ENCODE measurements around the gene CCDC184. TPM values are rescaled to one million over a fixed set of nuclear protein-coding genes. Genes with fewer than 3 reads are reported as not detected.

Gene CCDC184
- polyA plus RNA-seq, 1 donor from 2014 or later = 35.3 TPM

GRCh38 chr12:48179466-48179865 is 4.0 kb upstream of the CCDC184 start:
- H2AFZ ChIP-seq (ENCODE audit: low read depth, low read length) = no peak overlapping the region
- no peaks in the 10 kb centered on the region for H3K27me3 ChIP-seq (ENCODE audit: insufficient read depth, low read depth, low read length)
- no peak overlapping the region for H3K4me3 ChIP-seq (ENCODE audit: low read length)
- H3K9me3 ChIP-seq (ENCODE audit: low read length) = no peaks in the 10 kb centered on the region
- H3K9me2 ChIP-seq (ENCODE audit: insufficient read depth, low read length) = no peaks in the 10 kb centered on the region
- no peaks in the 10 kb centered on the region for H4K20me1 ChIP-seq (ENCODE audit: insufficient read depth)
- no peaks in the 10 kb centered on the region for H3K36me3 ChIP-seq (ENCODE audit: insufficient read depth, low read length)
- no peak overlapping the region for H3K9ac ChIP-seq (ENCODE audit: low read length)
- no peak overlapping the region for H3K4me2 ChIP-seq (ENCODE audit: low read length)
- no peak overlapping the region for H3K27ac ChIP-seq (ENCODE audit: low read length)
- H3F3A ChIP-seq (ENCODE audit: insufficient read depth, low read length, poor library complexity, severe bottlenecking) = peaks cover under 1% of the 10 kb centered on the region
- H3K79me2 ChIP-seq (replicated peaks; ENCODE audit: insufficient read depth, low read length) = peaks cover 5% of the 10 kb centered on the region
- no peak for TF ChIP-seq POLR2AphosphoS5 (IDR thresholded peaks at IDR 0.05)
- no peak for TF ChIP-seq RAD21 (conservative IDR thresholded peaks at IDR 0.05)
- no peak for TF ChIP-seq MXI1 (conservative IDR thresholded peaks at IDR 0.05; ENCODE audit: poor library complexity, severe bottlenecking)
- TF ChIP-seq SMC3 (conservative IDR thresholded peaks at IDR 0.05; ENCODE audit: poor library complexity) = no peak
- no peak for TF ChIP-seq EP300 (conservative IDR thresholded peaks at IDR 0.05; ENCODE audit: poor library complexity, severe bottlenecking)
- TF ChIP-seq REST (IDR thresholded peaks at IDR 0.05; ENCODE audit: borderline replicate concordance) = no peak
- TF ChIP-seq CTCF (IDR thresholded peaks at IDR 0.05; ENCODE audit: poor library complexity, severe bottlenecking) = no peak
- no peak for TF ChIP-seq EZH2 (IDR thresholded peaks at IDR 0.05; ENCODE audit: borderline replicate concordance, insufficient read depth, low read length, poor library complexity, severe bottlenecking)
- no peak for TF ChIP-seq TAF1 (IDR thresholded peaks at IDR 0.05; ENCODE audit: low read depth)

GRCh38 chr12:48180424-48180823 is 3.0 kb upstream of the CCDC184 start:
- Histone ChIP-seq H3F3A (ENCODE audit: insufficient read depth, low read length, poor library complexity, severe bottlenecking) (peaks cover 6% of the 10 kb centered on the region), H3K79me2 (replicated peaks; ENCODE audit: insufficient read depth, low read length) (peaks cover 15% of the 10 kb centered on the region), H3K27ac (ENCODE audit: low read length) (no peak overlapping the region), H3K9me3 (ENCODE audit: low read length) (no peaks in the 10 kb centered on the region), H3K36me3 (ENCODE audit: insufficient read depth, low read length) (no peaks in the 10 kb centered on the region), H2AFZ (ENCODE audit: low read depth, low read length) (no peak overlapping the region), H3K4me3 (ENCODE audit: low read length) (no peak overlapping the region), H3K9me2 (ENCODE audit: insufficient read depth, low read length) (no peaks in the 10 kb centered on the region), H3K9ac (ENCODE audit: low read length) (no peak overlapping the region), H4K20me1 (ENCODE audit: insufficient read depth) (no peaks in the 10 kb centered on the region), H3K27me3 (ENCODE audit: insufficient read depth, low read depth, low read length) (no peaks in the 10 kb centered on the region), H3K4me2 (ENCODE audit: low read length) (no peak overlapping the region)
- no peak for TF ChIP-seq MXI1 (conservative IDR thresholded peaks at IDR 0.05; ENCODE audit: poor library complexity, severe bottlenecking)
- TF ChIP-seq POLR2AphosphoS5 (IDR thresholded peaks at IDR 0.05) = no peak
- TF ChIP-seq REST (IDR thresholded peaks at IDR 0.05; ENCODE audit: borderline replicate concordance) = no peak
- no peak for TF ChIP-seq RAD21 (conservative IDR thresholded peaks at IDR 0.05)
- no peak for TF ChIP-seq EP300 (conservative IDR thresholded peaks at IDR 0.05; ENCODE audit: poor library complexity, severe bottlenecking)
- TF ChIP-seq EZH2 (IDR thresholded peaks at IDR 0.05; ENCODE audit: borderline replicate concordance, insufficient read depth, low read length, poor library complexity, severe bottlenecking) = no peak
- TF ChIP-seq SMC3 (conservative IDR thresholded peaks at IDR 0.05; ENCODE audit: poor library complexity) = no peak
- TF ChIP-seq TAF1 (IDR thresholded peaks at IDR 0.05; ENCODE audit: low read depth) = no peak
- no peak for TF ChIP-seq CTCF (IDR thresholded peaks at IDR 0.05; ENCODE audit: poor library complexity, severe bottlenecking)
